Stimulated activated naive CD8-positive, alpha-beta T cell treated with anti-CD3 and anti-CD28 coated beads, Interleukin-15, Interleukin-2, amounts not matched to agents 100 U/mL and 50 U/mL, for 24 hours (primary cell): ENCODE data around the gene ALG1.
"Not testable (repeated sequence)": the region's sequence is repeated elsewhere in the genome, so short reads cannot be mapped to it uniquely, and the experiment has no call there.

Experiments used
- ATAC-seq: fragments of 150-1000 bp; cut with Tn5 transposase; one replicate; pipeline ENCODE4 v1.10.0; 2021
- DNase-seq: peaks from one replicate; pipeline ENCODE4 v3.0.0; 2021

Gene ALG1

DNA sequence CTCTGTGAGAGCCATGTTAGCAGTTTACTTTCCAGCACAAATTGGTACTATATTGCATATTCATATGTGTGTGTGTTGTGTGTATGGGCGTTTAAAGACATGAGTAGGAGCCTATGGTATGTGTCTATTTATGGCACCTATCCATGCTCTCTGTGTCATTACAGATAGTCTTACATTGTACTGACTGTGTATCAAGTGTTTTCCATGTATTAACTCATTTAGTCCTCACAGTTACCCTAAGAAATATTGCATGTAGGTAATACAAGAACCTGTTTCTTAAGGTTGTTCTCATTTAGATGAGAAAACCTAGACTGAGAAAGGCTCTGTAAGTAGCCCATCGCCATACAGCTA, 1.6 kb downstream of the ALG1 start:
- no peak for DNase-seq
- no peak for ATAC-seq

DNA sequence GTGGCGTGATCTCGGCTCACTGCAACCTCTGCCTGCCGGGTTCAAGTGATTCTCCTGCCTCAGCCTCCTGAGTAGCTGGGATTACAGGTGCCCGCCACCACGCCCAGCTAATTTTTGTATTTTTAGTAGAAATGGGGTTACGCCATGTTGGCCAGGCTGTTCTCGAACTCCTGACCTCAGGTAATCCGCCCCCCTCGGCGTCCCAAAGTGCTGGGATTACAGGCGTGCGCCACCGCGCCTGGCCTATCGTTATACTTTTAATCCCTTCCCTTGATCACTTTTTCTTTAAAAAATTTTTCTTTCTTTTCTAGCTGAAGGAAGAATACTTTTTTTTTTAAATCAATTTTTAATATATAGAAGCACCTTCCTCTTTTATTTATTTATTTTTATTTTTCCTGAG, 2.1 kb downstream of the ALG1 start:
- DNase-seq, ATAC-seq: not testable (repeated sequence)

DNA sequence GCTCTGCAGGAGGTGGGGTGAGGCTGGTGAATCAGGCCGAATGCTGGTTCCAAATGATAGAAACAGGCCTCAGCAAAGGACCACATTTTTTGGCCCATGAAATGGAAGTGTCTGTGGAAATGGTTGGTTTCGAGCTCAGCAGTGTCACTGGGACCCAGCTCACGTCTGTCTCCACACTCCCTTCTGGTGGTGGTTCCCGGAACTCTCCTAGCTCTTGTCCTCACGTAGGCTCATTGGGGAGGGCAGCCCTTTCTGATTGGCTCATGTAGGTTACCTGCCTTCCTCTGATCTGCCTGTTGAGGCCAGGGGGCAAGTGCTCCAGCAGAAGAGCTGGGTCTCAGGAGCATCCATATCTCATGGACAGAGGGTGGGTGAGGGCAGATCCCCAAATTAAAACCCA, 4.0 kb downstream of the ALG1 start:
- DNase-seq: no peak
- no peak for ATAC-seq

DNA sequence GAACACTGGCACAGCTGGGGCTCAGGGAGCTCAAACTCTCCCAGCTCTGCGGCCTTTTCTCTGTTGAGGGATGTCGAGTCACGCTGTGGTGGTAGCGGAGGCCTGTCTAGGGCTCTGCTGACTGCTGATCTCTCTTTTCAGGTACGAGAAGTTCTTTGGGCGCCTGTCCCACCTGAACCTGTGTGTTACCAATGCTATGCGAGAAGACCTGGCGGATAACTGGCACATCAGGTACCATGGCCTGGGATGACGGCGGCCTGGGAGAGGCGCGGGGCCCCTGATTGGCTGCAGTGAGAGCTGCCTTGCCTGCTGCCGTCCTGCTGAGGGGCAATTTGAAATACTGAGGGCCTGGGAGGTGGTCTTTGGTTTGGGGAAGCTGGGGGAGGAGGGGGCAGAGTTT, 5.7 kb downstream of the ALG1 start:
- DNase-seq (no peak), ATAC-seq (no peak)

DNA sequence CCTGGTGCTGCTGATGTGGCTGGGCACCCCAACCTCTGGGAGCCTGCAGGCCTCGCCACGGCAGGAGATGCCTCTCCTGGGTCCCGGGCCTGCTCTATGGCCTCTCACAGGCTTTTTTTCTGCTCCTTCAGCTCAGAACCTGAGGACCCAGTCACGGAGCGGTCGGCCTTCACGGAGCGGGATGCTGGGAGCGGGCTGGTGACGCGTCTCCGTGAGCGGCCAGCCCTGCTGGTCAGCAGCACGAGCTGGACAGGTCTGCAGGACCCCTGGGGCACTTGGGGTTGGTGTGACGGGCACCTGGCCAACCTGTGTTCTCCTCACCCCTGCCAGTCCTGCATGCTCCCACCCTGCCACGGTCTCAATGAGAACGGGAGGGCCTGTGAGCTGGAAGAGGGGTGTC, 7.0 kb downstream of the ALG1 start:
- DNase-seq (no peak), ATAC-seq (no peak)

DNA sequence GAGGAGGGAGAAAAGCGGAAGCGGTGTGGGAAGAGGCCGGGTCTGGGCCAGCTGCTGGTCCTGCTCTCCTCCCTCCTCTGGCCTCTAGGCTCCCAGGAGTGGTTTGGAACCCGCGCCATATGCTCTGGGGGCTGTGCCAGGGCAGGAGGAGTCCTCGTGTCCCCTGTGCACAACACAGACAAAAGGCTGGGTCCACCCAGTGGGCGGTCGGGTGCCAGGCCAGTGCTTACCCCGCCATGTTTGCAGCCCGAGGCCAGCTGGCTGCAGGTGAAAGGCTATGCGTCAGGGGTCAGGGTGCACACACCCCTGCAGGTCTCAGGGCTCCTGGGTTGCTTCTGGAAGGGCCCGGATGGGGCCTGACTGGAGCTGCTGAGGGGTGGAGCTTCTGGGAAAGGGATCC, 8.8 kb downstream of the ALG1 start:
- ATAC-seq, DNase-seq: not testable (repeated sequence)

DNA sequence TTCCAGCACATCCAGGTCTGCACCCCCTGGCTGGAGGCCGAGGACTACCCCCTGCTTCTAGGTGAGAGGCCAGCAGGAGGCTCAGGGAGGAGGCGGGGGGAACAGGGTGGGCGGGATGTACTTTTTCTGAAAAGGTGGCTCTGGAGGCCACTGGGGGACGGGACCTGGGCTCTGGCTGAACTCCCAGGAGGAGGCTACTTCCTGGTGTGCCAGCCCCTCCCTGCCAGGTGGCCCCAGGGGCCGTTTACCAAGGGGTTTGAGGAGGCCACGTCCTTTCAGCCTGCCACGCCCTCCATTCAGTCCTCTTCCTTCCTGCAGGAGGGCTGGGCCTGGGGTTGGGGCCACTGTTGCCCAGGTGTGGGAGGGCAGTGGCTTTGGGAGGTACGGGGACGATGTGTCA, 9.4 kb downstream of the ALG1 start:
- not testable (repeated sequence) for DNase-seq, ATAC-seq

DNA sequence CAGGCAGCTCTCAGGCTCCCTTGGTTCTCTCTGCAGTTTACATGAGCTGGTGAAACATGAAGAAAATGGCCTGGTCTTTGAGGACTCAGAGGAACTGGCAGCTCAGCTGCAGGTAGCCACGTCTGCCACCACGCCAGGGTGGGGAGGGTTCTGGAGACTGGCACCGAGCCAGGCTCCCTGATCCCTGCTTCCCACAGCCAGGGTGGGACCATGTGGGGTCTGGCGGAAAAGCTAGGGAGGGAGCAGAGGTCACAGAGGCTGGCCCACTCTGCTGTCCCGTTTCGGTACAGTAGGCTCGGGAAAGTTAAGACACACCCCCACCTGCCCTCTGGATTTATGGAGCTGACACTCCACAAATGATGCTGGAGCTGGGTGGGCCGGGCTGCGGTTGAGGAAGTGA, 12.0 kb downstream of the ALG1 start:
- not testable (repeated sequence) for DNase-seq, ATAC-seq

DNA sequence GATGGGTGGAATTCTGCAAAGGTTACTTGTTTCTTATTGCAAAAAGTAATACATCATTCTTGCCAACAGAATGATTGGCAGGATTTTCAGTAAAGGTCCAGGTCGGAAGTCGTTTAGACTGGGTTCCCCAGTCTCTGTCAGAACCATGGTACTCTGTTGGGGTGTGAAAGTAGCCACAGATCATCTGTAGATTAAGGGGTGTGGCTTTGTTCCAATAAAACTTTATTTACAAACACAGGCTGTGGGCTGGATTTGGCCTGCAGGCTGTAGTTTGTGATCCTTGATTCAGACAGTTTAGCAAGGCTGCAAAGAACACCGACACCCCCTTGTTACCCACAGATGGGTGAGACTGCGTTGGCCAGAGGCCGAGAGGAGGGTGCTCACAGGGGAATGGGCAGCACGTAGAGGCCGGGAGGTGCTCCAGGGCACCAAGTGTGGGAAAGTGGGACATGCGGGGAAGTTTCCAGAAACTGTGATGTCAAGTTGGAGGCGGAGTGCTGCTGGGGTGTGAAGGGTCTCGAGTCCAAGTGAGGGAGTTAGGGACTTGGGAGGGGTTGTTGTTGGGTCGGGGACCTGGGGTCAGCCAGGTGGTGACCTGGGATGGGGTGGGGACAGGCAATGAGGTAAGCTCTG, 12.6 kb downstream of the ALG1 start:
- not testable (repeated sequence) for DNase-seq, ATAC-seq

DNA sequence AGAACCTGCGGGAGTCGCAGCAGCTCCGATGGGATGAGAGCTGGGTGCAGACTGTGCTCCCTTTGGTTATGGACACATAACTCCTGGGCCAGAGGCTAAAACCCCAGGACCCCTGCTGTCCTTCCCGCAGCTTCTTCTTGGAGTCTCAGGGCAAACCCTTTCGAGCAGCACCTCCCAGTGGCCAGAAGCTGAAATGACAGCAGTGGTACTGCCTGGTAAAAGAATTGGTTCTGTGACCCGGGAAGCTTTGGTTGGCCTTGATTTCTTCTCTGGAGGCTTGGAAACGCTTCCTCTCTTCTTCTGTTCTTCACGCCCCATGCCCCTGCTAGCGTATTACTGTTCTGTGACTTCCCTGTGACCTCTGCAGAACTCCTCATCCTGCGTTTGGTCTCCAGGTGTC, 13.2 kb downstream of the ALG1 start:
- DNase-seq: peak; percentile 66
- ATAC-seq: not testable (repeated sequence)

DNA sequence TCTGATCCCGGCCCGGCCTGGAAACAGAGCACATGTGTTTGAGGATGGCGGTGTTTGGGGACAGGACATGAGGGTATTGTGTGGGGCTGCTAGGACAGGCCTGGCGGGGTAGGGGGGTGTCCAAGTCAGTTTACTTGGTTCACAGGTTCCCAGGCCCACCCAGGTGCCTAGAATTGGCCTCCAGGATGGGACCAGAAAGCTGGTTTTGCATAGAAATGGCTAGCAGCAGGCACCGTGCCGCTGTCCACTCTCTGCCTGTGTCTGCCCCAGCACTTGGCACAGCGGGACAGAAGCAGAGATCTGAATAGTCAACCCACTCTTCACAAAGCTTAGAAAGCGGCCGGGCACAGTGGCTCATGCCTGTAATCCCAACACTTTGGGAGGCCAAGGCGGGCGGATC, 14.1 kb downstream of the ALG1 start:
- DNase-seq, ATAC-seq: not testable (repeated sequence)

DNA sequence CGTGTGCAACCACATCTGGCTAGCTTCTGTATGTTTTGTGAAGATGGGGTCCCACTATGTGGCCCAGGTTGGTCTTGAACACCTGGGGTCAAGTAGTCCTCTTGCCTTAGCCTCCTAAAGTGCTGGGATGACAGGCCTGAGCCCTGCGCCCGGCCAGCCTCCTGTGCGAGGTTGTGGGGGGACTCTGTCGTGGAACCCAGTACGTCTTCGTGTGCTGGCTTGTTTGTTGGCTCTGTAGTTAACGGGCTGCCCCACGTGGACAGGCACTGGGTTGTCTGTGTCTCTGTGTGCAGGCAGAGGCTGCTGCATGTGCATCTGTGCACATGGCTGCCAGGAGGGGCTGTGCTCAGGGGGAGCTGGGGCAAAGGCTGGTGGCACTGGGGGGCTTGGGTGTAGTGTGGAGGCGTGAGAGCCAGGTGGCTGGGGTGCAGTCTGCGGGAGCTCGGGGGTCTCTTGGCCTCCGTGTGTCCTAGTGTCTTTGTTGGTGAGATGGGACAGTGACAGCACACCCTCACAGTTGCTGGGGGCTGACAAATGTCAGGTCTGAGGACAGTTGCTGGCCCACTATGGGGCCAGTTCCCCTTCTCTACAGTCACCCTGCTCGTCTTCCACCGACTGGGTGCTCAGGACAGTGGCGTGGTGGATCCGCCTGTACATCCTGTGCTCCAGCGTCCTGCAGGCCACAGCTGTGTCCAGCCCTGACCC, 16.6 kb downstream of the ALG1 start:
- not testable (repeated sequence) for DNase-seq, ATAC-seq

DNA sequence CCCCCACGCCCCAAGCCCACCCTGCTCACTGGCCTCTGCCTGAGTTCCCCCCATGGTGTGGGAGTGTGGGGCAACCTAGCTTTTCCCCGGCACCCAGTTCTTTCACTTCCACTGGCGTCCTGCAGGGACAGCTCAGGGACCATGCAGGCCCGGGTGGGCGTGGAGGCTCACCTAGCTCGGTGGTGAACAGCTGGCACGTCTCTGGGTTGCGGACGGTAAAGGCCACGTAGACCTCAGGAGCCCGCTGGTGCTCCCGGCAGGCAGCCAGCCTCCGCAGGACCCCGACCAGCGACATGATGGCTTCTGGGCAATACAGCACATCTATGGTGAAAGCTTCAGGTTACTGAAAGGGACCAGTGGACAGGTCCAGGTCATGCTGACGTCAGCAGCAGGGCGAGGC, 17.3 kb downstream of the ALG1 start:
- not testable (repeated sequence) for ATAC-seq, DNase-seq

DNA sequence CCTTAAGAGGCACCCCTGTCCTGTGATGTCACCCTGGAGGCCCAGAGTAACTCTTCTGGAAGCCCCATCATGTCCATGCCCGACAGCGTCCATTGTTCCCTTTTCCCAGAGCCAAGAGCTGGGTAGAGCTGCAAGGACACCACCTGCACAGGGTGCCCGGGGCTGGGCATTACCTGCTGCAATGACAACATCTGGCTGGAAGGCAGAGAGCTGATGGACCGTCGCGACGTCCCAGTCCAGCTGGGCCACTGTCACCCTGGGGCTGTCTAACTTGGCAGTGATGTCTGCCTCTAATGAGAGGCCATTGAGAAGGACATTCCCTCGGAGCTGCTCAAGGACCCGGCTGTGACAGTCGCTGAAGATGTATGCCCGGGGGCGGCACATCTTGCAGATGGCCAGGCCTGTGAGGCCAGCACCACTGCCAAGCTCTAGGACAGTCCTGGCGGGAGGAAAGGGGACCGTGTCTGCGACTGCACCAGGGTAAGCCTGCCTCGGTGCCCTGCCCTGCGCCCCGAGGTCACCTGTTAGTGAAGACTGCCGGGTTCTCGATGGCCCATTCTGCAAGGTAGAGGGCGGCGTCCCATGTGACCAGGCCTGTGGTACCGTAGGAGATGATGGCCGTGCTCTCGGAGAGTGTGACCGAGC, 18.4 kb downstream of the ALG1 start:
- not testable (repeated sequence) for DNase-seq, ATAC-seq

DNA sequence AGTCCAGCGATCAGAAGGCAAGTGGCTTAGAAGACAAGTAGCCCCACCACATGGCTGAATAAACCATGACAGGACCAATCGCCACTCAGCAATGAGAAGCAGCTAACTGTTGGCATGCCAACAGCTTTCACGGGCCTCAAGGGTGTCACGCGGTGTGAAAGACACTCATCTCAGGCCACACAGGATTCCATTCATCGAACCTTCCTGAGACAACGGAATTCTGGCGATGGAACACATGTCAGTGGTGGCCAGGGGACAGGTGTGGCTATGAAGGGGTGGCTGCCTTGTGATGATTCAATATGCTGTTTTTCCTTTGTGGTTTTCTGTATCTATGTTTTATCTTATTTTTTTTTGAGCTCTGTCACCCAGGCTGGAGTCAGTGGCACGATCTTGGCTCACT, 18.9 kb downstream of the ALG1 start:
- DNase-seq, ATAC-seq: not testable (repeated sequence)

DNA sequence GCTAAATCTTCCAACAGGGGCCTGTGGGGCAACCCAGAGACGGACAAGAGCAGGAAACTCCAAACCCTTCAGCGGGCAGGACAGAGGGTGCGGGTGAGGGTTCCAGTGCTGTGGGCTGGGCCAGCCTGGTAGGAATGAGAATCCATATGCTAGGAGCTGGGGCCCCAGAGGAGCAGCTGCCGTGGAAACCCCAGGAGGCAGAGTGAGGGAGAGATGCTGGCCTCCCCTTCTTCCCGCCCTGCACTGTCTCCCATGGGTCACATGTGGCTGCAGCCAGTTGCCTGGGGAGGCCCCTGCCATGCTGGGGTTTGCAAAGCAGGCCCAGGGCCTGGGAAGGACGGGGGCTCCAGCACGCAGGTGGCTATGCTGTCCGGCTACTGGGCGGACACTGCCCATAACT, 21.4 kb downstream of the ALG1 start:
- not testable (repeated sequence) for ATAC-seq, DNase-seq

DNA sequence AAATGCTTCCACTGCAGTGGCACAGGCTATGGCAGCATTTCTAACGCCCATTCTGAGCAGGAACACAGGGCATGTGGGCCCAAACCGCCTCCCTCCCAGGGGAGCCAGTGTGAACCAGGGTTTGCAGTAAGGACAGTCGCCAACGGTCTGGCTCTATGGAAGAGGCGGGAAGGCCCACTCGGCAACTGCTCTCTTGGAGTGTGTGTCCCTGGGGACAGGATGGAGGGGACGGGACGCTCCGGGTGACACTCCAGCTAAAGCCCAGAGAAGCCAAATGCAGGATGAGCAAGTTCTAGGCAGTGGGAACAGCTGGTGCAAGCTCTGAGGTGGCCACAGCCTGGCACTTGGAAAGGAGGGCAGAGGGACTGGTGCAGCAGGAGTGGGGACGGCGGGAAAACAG, 22.1 kb downstream of the ALG1 start:
- not testable (repeated sequence) for DNase-seq, ATAC-seq

DNA sequence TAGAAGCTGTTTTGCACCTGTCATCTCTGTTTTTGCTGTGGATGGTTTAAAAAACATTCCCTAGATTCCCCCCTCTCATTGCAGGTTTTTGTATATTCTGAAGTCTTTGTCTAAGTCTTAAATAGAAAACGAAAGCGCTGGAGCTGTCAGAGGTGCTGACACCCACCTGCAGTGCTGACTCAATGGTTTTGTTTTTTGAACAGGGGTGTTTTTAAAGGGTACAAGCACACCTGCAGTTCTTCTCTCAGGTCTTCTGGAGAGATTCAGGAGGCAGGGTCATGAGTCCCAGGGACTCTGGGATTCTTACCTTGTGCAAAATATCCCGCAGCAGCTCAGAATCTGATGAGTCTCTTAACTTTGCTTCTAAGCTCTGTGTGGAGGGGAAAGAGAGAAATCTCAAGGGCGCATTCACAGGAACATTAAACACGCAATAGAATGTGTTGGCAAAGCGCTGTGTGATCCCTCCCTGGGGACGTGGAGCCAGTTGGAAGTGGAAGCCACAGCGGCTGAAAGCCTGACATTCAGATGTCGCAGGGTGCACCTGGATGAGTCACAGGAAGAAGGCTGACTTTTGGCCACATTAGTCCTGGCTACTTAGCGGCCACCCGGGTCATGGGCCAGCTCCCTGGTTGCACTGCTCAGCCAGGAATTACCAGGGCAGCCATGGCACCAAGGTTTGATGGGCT, 23.6 kb downstream of the ALG1 start:
- not testable (repeated sequence) for ATAC-seq, DNase-seq

DNA sequence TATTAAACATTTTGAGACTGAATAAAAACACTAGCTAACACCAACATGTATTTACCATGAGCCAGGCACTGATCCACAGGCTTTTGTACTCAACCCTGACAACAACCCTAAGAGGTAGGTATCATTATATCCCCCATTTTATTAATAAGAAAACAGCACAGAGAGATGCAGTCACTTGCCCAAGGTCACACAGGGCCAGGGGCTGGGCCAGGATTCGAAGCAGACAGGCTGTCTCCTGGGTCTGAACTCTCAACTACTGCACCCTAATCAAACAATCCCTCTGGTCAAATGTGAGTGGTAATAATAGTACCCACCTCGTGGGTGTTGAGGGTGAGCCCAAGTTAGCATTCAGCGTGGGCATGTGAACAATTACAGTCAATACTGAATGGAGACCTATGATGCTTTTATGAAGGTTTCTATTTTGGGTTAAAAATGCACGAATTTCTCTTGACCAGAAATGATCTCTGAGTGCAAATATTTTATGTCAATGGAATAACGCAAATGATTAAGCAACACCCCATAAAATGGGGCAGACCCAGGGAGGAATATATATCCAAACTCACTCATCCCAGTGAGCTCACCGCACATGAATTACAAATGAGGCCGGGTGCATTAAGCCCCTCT, 24.9 kb downstream of the ALG1 start:
- not testable (repeated sequence) for ATAC-seq, DNase-seq

DNA sequence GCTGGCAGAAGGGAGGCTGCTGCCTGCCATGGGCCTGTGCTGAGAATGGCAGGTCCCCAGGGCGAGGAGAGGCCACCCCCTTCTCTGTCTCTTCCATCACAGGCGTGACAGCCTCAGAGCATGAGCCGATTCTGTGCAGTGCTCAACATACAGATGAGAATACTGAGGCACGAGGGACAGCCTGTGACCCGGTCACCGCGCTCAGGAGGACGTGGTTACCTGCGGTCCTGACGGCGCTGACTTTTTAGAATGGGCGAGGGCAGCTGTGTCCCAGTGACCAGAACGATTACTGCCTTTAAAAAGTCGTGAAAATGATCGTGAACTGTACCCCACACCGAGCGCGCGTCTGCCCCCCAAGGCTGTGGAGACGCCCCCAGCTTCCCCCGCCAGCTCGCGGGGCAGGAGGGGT, 25.4 kb downstream of the ALG1 start:
- not testable (repeated sequence) for ATAC-seq
- DNase-seq: peak; percentile 37

DNA sequence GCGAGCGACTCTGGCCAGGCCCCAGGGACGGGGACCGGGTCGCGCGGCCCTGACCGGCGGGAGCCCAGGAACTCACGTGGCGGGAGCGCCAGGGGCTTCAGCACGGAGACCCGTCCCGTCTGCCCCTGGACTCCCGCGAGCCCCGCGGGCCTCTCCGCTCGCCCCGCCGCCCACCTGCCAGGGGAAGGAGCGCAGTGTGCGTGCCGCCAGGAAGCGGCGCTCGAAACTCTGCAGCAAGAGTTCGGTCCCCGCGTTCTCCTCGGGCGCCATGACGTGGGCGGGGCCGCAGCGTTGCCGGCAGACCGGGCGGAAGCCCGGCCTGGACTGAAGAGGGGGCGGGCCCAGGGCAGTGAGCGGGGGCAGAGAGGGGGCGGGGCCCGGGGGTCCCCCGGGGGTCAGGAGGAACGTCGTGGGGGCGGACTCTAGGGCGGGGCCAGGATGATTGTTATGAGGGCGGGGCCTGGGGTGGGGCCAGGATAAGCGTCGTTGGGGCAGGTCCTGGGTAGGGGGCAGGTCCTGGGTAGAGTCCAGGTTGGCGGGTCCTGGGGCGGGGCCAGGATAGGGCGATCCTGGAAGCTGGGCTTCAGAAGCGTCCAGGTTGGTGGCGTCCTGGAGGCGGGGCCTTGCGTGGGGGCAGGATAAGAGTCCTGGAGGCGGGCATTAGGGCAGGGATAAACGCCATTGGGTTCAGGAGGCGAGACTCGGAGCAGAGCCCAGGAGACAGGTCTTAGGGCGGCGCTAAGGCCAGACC, 26.0 kb downstream of the ALG1 start, which contains the start of gene EEF2KMT:
Gene EEF2KMT, minus strand, starts transcription at position 326 of the 751 bp plus-strand sequence. Its CDS starts 56 bp downstream, at position 270.
- ATAC-seq: peak; percentile 99
- DNase-seq: peak; percentile 96
